SK-N-SH (cell line): ENCODE results near the gene PSMD6.

Source experiments
- IRF3 ChIP-seq: fragments of 150-350 bp; IDR thresholded peaks from 2 replicates; pipeline ENCODE4 v1.6.1; 2016; ENCODE audit warnings: mild to moderate bottlenecking, low read depth, low read length
- MAX ChIP-seq: IDR thresholded peaks from 2 replicates; pipeline ENCODE4 v1.4.0; 2012; ENCODE audit warnings: low read depth
- NRF1 ChIP-seq: IDR thresholded peaks from 2 replicates; pipeline ENCODE4 v1.6.1; 2012; ENCODE audit warnings: low read depth, mild to moderate bottlenecking, low read length
- POLR2AphosphoS5 ChIP-seq: IDR thresholded peaks from 2 replicates; pipeline ENCODE4 v1.6.1; 2012; ENCODE audit warnings: low read depth, low read length
- REST ChIP-seq: IDR thresholded peaks from 2 replicates; pipeline ENCODE4 v1.6.1; 2012; ENCODE audit warnings: mild to moderate bottlenecking, low read depth, low read length, moderate library complexity
- RFX5 ChIP-seq: IDR thresholded peaks from 2 replicates; pipeline ENCODE4 v1.6.1; 2012; ENCODE audit warnings: mild to moderate bottlenecking, improper control_type of control experiment, low read length
- SIN3A ChIP-seq: IDR thresholded peaks from 2 replicates; pipeline ENCODE4 v1.6.1; 2012; ENCODE audit warnings: low read depth, mild to moderate bottlenecking, low read length, moderate library complexity, borderline replicate concordance
- TAF1 ChIP-seq: IDR thresholded peaks from 2 replicates; pipeline ENCODE4 v1.6.1; 2012; ENCODE audit warnings: low read depth, mild to moderate bottlenecking, low read length, moderate library complexity, borderline replicate concordance
- TCF12 ChIP-seq: IDR thresholded peaks from 2 replicates; pipeline ENCODE4 v1.4.0; 2012
- TF ChIP-seq, protein P1 (sequence below): fragments of 200-600 bp; sonication (generic); IDR thresholded peaks from 2 replicates; pipeline ENCODE4 v1.6.1; 2017; ENCODE audit warnings: antibody characterized with exemption, mild to moderate bottlenecking, moderate library complexity
- TF ChIP-seq, protein P2 (sequence below): fragments of 150-350 bp; IDR thresholded peaks from 2 replicates; pipeline ENCODE4 v1.6.1; 2017; ENCODE audit warnings: antibody characterized with exemption, low read length, low read depth, borderline replicate concordance

- TF ChIP-seq TCF12 (no peak), MAX (no peak), REST (no peak), IRF3 (no peak), NRF1 (no peak), RFX5 (no peak), TAF1 (no peak), POLR2AphosphoS5 (no peak), SIN3A (no peak)
- TF ChIP-seq, protein P1, sequence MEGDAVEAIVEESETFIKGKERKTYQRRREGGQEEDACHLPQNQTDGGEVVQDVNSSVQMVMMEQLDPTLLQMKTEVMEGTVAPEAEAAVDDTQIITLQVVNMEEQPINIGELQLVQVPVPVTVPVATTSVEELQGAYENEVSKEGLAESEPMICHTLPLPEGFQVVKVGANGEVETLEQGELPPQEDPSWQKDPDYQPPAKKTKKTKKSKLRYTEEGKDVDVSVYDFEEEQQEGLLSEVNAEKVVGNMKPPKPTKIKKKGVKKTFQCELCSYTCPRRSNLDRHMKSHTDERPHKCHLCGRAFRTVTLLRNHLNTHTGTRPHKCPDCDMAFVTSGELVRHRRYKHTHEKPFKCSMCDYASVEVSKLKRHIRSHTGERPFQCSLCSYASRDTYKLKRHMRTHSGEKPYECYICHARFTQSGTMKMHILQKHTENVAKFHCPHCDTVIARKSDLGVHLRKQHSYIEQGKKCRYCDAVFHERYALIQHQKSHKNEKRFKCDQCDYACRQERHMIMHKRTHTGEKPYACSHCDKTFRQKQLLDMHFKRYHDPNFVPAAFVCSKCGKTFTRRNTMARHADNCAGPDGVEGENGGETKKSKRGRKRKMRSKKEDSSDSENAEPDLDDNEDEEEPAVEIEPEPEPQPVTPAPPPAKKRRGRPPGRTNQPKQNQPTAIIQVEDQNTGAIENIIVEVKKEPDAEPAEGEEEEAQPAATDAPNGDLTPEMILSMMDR, result no peak
- TF ChIP-seq, protein P2, sequence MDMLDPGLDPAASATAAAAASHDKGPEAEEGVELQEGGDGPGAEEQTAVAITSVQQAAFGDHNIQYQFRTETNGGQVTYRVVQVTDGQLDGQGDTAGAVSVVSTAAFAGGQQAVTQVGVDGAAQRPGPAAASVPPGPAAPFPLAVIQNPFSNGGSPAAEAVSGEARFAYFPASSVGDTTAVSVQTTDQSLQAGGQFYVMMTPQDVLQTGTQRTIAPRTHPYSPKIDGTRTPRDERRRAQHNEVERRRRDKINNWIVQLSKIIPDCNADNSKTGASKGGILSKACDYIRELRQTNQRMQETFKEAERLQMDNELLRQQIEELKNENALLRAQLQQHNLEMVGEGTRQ, result no peak
Observed at GRCh38 chr3:64053117-64053516, 29.8 kb upstream of the PSMD6 start.
